Measurements from ENCODE around the gene MON1B.

DNA sequence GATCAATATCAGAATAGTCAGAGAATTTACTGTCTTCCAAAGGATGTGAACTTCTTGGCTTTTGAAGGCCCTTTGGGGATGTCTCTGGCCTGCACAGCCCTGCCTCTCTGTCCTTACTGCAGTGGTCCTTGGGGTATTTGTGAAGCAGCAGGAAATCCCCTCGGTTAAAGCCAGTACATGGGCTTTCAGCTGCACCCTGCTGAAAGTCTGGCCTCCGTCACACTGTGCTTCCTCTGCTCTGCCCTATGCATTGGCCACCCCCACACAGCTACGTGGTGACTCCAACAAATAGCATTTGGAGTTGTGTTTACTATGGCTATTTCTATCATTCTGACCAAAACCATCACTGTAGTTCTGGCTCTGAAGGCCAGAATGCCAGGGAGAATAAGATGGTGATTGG, 29.4 kb downstream of the MON1B start:
- no peak for TF ChIP-seq OSR1 (CRISPR knock-in tag; IDR thresholded peaks at IDR 0.05)
- TF ChIP-seq, protein P1, sequence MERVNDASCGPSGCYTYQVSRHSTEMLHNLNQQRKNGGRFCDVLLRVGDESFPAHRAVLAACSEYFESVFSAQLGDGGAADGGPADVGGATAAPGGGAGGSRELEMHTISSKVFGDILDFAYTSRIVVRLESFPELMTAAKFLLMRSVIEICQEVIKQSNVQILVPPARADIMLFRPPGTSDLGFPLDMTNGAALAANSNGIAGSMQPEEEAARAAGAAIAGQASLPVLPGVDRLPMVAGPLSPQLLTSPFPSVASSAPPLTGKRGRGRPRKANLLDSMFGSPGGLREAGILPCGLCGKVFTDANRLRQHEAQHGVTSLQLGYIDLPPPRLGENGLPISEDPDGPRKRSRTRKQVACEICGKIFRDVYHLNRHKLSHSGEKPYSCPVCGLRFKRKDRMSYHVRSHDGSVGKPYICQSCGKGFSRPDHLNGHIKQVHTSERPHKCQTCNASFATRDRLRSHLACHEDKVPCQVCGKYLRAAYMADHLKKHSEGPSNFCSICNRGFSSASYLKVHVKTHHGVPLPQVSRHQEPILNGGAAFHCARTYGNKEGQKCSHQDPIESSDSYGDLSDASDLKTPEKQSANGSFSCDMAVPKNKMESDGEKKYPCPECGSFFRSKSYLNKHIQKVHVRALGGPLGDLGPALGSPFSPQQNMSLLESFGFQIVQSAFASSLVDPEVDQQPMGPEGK (CRISPR knock-in tag; IDR thresholded peaks at IDR 0.05; ENCODE audit: borderline replicate concordance): no peak

Data from SK-N-SH treated with all-trans-retinoic acid at 6 μM for 48 hours (cell line).